AG09319 (cell line): Measurements from ENCODE around the gene PDPK1.
A peak's percentile ranks its signal among the peaks of the same experiment; 100 is the strongest.
"Not testable (repeated sequence)": the region's sequence is repeated elsewhere in the genome, so short reads cannot be mapped to it uniquely, and the experiment has no call there.

Experiments used
- DNase-seq: peaks from one replicate; pipeline ENCODE4 v3.0.0-alpha.2; 2010; ENCODE audit warnings: low read depth; ENCODE audit errors: extremely low read depth
- TF ChIP-seq, protein P1 (sequence below): IDR thresholded peaks from 2 replicates; pipeline ENCODE4 v1.5.1; 2011; ENCODE audit warnings: low read depth, mild to moderate bottlenecking, inconsistent platforms, low read length, moderate library complexity

The PDPK1 gene

DNA sequence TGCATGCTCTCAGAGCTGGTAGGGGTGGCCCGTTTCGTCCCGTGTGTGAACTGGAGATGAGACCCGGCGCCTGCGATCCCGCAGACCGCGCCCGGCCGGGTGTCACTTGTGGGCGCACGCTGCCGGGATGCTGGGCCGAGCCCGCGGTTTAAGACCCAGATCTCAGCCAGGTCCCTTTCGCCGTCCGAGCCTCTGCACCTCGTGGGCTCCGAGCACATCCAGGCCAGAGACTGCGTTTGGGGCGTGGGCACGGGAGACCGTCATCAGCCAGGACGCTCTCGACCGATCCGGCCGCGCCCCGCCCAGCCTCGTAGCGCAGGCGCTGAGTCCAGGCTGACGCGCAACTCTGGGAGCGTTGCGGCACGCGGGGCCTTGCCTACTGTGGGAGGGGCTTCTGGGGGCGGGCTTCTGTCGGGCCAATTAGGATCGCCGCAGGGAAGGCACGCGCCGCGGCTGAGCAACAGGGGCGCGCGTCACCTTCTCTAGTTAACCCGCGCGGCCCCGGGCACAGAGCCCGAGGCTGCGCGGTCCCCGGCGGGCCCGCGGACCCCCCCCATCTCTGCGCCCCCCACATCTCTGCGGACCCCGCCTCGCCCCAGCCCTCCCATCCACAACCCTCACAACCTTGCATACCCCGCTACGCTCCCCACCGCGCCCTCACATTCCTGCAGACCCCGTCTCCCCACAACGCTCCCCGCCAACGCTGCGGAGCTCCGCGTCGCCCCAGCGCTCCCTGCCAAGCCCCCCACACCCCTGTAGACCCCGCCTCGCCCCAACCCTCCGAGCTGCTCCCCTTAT is 5.9 kb upstream of the PDPK1 start:
- peak; percentile 90 for DNase-seq
- TF ChIP-seq, protein P1, sequence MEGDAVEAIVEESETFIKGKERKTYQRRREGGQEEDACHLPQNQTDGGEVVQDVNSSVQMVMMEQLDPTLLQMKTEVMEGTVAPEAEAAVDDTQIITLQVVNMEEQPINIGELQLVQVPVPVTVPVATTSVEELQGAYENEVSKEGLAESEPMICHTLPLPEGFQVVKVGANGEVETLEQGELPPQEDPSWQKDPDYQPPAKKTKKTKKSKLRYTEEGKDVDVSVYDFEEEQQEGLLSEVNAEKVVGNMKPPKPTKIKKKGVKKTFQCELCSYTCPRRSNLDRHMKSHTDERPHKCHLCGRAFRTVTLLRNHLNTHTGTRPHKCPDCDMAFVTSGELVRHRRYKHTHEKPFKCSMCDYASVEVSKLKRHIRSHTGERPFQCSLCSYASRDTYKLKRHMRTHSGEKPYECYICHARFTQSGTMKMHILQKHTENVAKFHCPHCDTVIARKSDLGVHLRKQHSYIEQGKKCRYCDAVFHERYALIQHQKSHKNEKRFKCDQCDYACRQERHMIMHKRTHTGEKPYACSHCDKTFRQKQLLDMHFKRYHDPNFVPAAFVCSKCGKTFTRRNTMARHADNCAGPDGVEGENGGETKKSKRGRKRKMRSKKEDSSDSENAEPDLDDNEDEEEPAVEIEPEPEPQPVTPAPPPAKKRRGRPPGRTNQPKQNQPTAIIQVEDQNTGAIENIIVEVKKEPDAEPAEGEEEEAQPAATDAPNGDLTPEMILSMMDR = no peak

DNA sequence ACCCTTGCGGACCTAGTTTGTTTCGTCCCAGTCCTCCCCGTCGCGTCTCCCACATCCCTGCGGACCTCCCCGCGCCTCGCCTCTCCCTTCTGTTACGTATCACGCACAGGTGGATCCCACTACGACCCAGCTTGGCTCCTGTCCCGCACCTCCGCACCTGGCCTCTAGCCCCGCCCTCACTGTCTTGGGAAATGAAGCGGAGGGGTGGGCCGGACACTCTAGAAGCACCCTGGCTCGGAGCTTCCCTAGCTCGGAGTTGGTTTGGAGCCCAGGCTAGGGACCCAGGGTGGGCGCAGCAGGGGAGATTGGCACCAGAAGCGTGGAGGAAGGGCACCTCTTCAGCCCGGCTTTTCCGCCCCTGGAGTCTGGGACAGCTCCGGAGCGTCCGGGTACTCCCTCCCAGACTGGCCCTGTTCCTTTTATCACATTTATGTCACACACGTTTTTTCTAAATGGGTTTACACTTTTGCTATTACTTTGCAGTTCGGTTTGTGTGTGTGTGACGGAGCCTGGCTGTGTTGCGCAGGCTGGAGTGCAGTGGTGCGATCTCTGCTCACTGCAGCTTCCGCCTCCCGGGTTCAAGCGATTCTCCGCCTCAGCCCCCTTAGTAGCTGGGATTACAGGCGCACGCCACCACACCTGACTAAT is 5.2 kb upstream of the PDPK1 start:
- TF ChIP-seq, protein P1 = no peak
- no peak for DNase-seq

DNA sequence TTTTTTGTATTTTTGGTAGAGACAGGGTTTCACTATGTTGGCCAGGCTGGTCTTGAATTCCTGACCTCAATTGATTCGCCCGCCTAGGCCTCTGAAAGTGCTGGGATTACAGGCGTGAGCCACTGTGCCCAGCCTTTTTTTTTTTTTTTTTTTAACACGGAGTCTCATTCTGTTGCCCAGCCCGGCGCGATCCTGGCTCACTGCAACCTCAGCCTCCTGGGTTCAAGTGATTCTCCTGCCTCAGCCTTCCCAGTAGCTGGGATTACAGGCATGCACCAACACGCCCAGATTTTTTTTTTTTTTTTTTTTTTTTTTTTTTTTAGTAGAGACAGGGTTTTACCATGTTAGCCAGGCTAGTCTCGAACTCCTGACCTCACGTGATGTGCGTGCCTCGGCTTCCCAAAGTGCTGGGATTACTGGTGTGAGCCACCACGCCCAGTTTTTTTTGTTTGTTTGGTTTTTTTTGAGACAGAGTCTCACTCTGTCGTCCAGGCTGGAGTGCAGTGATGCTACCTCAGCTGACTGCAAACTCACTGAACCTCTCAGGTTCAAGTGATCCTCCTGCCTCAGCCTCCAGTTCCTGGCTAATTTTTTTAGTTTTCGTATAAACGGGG is 4.6 kb upstream of the PDPK1 start:
- DNase-seq = not testable (repeated sequence)

DNA sequence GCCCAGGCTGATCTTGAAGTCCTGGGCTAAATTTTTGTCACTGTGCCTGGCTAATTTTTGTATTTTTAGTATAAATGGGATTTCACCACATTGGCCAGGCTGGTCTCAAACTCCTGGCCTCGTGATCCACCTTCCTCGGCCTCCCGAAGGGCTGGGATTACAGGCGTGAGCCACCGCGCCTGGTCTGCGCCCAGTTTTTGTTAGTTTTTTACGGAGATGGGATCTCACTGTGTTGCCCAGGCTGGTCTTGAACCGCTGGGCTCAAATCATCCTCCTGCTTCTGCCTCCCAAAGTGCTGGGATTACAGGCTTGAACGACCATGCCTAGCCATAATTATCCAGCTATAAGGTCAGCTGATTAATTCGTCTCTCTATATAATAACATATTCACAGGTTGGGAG is 3.9 kb upstream of the PDPK1 start:
- DNase-seq = no peak
- TF ChIP-seq, protein P1 = no peak

DNA sequence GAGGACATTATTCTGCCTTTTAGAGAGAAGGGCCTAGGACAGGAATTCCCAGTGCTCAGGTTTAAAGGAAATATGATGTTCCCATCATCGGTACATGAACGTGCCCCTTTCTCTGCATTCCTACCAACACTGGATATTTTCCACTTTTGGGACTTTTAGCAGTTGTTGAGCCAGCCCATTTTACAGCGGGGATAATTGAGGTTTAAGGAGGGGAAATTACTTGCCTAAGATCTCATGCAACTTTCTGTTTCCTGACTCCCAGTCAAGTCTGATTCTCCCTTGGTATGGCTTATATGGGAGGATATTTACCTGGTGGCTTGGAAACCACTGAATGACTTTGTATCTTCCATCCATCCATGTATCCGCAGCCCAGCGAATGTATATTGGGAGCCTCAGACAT is 3.5 kb upstream of the PDPK1 start:
- not testable (repeated sequence) for DNase-seq

DNA sequence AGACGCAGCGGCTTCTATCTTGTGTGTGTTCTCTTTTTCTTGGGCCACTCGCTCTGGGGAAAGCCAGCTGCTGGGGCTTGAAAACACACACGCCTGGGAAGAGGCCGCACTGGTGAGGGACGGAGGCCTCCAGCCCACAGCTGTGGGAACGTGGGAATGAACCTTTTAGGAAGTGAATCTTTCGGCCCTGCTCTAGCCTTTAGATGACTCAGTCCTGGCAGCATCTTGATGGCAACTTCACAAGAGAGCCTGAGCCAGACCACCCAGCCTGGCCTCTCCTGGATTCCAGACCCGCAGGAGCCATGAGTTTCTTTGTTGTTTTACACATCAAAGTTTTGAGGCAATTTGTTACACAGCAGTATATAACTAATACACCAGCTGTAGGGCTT is 2.2 kb upstream of the PDPK1 start:
- DNase-seq = no peak
- TF ChIP-seq, protein P1 = no peak

DNA sequence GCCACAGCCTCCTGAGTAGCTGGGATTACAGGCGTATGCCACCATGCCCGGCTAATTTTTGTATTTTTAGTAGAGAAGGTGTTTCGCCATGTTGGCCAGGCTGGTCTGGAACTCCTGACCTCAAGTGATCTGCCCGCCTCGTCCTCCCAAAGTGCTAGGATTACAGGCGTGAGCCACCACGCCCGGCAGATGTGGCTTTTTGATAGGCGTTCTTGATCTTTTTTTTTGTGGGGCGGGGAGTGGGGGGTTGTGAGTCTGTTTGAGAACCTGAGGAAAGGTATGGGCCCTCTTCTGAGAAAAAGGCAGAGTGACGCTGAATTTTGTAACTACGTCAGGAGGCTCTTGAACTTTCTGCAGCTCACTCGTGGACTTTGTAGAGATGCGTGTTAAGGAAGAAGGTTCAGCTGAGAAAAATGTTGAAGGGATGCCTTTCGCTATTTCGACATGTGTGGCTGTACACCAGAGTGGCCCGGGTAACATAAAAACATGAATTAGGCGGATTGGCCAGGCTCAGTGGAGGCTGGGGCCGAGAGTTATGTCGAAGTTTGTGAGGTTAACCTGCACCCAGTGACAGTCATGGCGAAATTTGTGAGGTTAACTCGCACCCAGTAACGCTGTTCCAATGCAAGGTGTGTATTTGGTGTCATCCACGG is 1.5 kb downstream of the PDPK1 start:
- DNase-seq = not testable (repeated sequence)

DNA sequence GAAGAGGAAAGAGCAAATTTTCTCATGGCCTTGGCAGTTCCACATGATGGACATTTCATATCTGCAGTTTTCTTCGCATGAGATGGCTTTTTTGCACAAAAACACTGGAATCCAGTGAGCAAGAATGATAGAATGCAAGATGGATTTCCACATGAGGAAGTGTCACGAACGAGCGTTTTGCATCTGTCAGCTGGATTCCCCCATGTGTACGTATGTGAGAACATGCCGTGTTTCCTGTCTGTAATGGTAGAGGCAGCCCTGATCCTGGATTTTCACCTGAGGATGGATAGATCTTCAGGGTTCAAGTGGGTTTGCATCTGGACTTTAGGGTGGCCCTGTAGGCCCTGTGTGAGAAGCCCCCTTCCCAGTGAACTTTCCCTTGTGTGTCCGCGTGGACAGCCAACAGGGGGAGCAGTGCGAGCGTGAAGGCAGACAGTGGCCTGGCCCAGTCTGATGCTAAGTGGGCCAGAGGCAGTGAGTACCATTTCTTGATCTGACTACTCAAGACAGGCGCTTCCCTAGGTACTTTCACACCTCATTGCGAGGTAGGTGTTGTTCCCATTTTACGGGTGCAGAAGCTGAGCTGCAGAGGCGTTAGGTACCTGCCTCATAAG is 2.1 kb downstream of the PDPK1 start:
- TF ChIP-seq, protein P1 = peak; percentile 35
- not testable (repeated sequence) for DNase-seq

DNA sequence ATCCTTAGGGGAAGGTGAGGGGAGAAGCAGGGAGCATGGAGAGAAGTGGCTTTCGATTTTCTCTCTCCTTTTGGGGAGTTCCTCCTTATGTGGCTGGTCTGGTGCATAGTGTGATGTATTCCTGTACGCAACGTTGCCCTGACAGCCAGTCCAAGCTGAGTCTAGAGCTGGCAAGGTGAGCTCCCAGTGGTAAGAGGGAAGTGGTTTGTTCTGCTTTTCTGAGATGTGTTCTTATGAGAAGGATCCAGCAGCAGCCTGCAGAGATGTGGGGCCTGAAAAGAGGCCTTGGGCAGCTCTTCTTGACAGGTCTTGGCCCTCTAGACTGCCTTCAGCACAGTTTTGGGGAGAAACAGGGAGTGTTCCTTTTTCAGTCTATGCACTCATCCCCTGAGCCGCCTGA is 3.1 kb downstream of the PDPK1 start:
- DNase-seq = not testable (repeated sequence)

DNA sequence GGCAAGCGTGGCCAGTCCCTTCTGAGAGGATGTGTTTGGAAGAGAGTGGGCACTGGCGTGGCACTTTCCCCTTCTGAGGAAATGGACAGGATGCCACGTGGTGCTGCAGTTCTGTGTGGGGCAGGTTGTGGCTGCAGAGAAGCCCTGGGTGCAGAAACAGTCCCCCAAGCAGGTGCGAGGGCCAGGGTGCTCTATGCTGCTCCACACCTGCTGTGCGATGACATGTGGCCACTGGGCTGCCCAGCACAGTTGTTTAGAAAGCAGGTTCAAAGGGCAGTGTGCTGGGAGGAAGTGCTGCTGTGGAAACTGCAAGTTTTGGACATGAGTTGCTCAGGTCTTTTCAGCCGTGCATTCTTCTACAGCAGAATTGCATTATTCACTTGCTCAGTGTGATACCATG is 3.6 kb downstream of the PDPK1 start:
- not testable (repeated sequence) for DNase-seq

DNA sequence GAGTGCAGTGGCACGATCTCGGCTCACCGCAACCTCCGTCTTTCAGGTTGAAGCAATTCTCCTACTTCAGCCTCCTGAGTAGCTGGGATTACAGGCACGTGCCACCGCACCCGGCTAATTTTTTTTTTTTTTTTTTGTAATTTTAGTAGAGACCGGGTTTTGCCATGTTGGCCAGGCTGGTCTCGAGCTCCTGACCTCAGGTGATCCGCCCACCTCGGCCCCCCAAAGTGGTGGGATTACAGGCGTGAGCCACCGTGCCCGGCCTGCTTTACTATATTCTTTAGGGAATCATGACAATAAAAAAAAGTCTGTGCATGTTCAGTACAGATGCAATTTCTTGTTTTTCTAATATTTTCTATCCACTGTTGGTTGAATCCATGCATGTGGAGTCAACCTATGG is 6.0 kb downstream of the PDPK1 start:
- DNase-seq = not testable (repeated sequence)

DNA sequence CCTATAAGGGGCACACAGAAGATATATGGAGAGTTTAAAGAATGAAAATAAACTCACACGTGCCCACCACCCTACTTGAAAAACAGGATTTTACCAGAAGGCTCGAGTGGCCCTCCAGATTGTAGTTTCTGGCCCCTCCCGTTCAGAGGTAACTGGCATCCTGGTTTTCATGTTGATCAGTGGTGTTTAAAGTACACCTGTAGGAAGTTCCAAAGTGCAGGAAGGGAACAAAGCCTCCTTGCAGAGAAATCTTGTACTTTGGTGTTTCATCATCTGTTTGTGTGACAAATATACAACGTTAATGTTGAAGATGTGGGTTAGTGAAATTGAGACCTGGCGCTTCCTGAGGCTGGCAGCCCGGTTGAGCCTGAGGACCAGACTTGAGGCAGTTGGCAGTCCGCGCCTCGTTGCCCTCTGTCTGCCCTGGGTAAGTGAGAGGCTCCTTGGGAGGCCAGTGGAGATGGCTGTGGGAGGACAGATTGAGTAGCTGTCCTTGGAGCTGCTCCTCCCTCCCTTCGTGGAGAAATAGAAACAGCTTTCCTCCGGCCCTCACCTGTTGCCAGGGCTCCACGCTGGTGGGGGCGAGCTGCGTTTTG is 12.6 kb downstream of the PDPK1 start:
- not testable (repeated sequence) for DNase-seq

DNA sequence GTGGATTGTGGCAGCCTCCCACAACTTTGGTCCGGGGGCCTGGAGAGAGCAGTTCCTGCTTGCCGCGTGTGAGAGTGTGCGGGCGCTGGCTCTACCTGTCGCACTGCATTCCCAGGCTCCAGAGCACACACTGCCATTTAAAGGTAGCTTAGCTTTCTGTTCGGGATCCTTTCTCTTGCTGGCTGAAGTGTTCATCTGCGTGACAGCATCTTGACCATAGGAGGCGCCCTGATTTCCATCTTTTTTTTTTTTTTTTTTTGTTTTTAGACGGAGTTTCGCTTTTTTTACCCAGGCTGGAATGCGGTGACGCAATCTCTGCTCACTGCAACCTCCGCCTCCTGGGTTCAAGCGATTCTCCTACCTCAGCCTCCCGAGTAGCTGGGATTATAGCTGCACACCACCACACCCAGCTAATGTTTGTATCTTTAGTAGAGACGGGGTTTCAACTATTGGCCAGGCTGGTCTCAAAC is 13.6 kb downstream of the PDPK1 start:
- DNase-seq = not testable (repeated sequence)
